ENCODE results near the gene PSMD1.

- no peak for TF ChIP-seq CTCF (IDR thresholded peaks at IDR 0.05)
- TF ChIP-seq POLR2A (IDR thresholded peaks at IDR 0.05): no peak
Measured at GRCh38 chr2:231193216-231193615, 136.5 kb downstream of the PSMD1 start.
